BE2C (cell line): ENCODE results near the gene TCF3.
A peak's percentile ranks its signal among the peaks of the same experiment; 100 is the strongest.

ENCODE experiments used
- DNase-seq: peaks from one replicate; pipeline ENCODE4 v3.0.0-alpha.2; 2020
- H3K27me3 ChIP-seq: fragments of 250-450 bp; sonication (Bioruptor Pico); 2 replicates; pipeline ENCODE4 v1.5.1; 2020; ENCODE audit warnings: mild to moderate bottlenecking
- H3K36me3 ChIP-seq: fragments of 250-450 bp; sonication (Bioruptor Pico); 2 replicates; pipeline ENCODE4 v1.5.1; 2020; ENCODE audit warnings: mild to moderate bottlenecking
- H3K4me1 ChIP-seq: fragments of 250-450 bp; sonication (Bioruptor Pico); 2 replicates; pipeline ENCODE4 v1.5.1; 2020
- H3K4me3 ChIP-seq: 2 replicates; pipeline ENCODE4 v1.5.1; 2011; ENCODE audit warnings: low read depth, low read length
- H3K9me3 ChIP-seq: fragments of 250-450 bp; sonication (Bioruptor Pico); 2 replicates; pipeline ENCODE4 v1.5.1; 2020
- CTCF ChIP-seq: IDR thresholded peaks from 2 replicates; pipeline ENCODE4 v1.5.1; 2012; ENCODE audit warnings: mild to moderate bottlenecking, low read depth, low read length

The TCF3 gene

GRCh38 chr19:1574354-1575136, 77.9 kb downstream of the TCF3 start:
- Histone ChIP-seq H3K9me3 (no peaks in the 10 kb centered on the region), H3K36me3 (peaks cover 38% of the 10 kb centered on the region), H3K4me1 (no peaks in the 10 kb centered on the region), H3K27me3 (no peaks in the 10 kb centered on the region), H3K4me3 (no peak overlapping the region)
- no peak for DNase-seq
- no peak for TF ChIP-seq CTCF

- Histone ChIP-seq H3K36me3 (peaks cover 24% of the 10 kb centered on the region), H3K9me3 (peaks cover 7% of the 10 kb centered on the region), H3K4me3 (no peak overlapping the region), H3K27me3 (no peaks in the 10 kb centered on the region), H3K4me1 (no peaks in the 10 kb centered on the region)
- no peak for TF ChIP-seq CTCF
- no peak for DNase-seq
Observed at GRCh38 chr19:1572795-1573194, 79.6 kb downstream of the TCF3 start.

GRCh38 chr19:1571358-1571757, 81.1 kb downstream of the TCF3 start:
- no peak for DNase-seq
- Histone ChIP-seq H3K9me3 (peaks cover 7% of the 10 kb centered on the region), H3K4me1 (no peaks in the 10 kb centered on the region), H3K27me3 (no peaks in the 10 kb centered on the region), H3K36me3 (peaks cover 17% of the 10 kb centered on the region), H3K4me3 (no peak overlapping the region)
- TF ChIP-seq CTCF = no peak

- no peak for TF ChIP-seq CTCF
- no peak for DNase-seq
- Histone ChIP-seq H3K9me3 (peaks cover 7% of the 10 kb centered on the region), H3K36me3 (peaks cover 13% of the 10 kb centered on the region), H3K4me1 (no peaks in the 10 kb centered on the region), H3K27me3 (no peaks in the 10 kb centered on the region), H3K4me3 (no peak overlapping the region)
Observed at GRCh38 chr19:1570836-1571235, 81.6 kb downstream of the TCF3 start.

- DNase-seq = no peak
- no peak for TF ChIP-seq CTCF
Observed at GRCh38 chr19:1569997-1570396, 82.4 kb downstream of the TCF3 start.

GRCh38 chr19:1568320-1569019, 83.9 kb downstream of the TCF3 start, which contains the start of gene MEX3D:
TSS of gene MEX3D (minus strand) at chr19:1568325. CDS start at chr19:1568058, 267 bp downstream.
- H3K4me1 ChIP-seq = no peaks in the 10 kb centered on the region
- H3K36me3 ChIP-seq = peaks cover 23% of the 10 kb centered on the region
- no peak for TF ChIP-seq CTCF
- peaks cover 7% of the 10 kb centered on the region for H3K9me3 ChIP-seq
- H3K4me3 ChIP-seq = peak within 1 kb of the TSS; percentile 83
- DNase-seq = peak; percentile 90
- no peaks in the 10 kb centered on the region for H3K27me3 ChIP-seq

More at GRCh38 chr19:1569997-1570396, 82.4 kb downstream of the TCF3 start:
- Histone ChIP-seq H3K36me3 (peaks cover 20% of the 10 kb centered on the region), H3K4me1 (no peaks in the 10 kb centered on the region), H3K27me3 (no peaks in the 10 kb centered on the region), H3K4me3 (no peak overlapping the region), H3K9me3 (peaks cover 7% of the 10 kb centered on the region)
